Mucosa of descending colon (tissue), 3 donors: ENCODE results near the gene UGT1A7. TPM values are rescaled to one million over a fixed set of nuclear protein-coding genes. Genes with fewer than 3 reads are reported as not detected.
"Not testable (repeated sequence)": the region's sequence is repeated elsewhere in the genome, so short reads cannot be mapped to it uniquely, and the experiment has no call there.

Source experiments
- ATAC-seq: fragments of 200-7000 bp; cut with Tn5 transposase; one replicate; pipeline ENCODE4 v1.9.1; 2020; ENCODE audit warnings: mild to moderate bottlenecking, moderate library complexity
- DNase-seq, 3 donors: peaks; one replicate each; pipeline ENCODE4 v3.0.0-alpha.2; 2020
- H3K36me3 ChIP-seq: fragments of 200-600 bp; one replicate; pipeline ENCODE4 v1.8.0; 2021; ENCODE audit warnings: low read depth, mild to moderate bottlenecking
- H3K4me1 ChIP-seq: fragments of 200-600 bp; one replicate; pipeline ENCODE4 v1.8.0; 2021; ENCODE audit warnings: low read depth, mild to moderate bottlenecking
- H3K4me3 ChIP-seq: fragments of 200-600 bp; one replicate; pipeline ENCODE4 v1.8.0; 2021; ENCODE audit warnings: mild to moderate bottlenecking
- H3K9me3 ChIP-seq: fragments of 200-600 bp; one replicate; pipeline ENCODE4 v1.8.0; 2021; ENCODE audit warnings: mild to moderate bottlenecking
- intact Hi-C, 2 donors: fragments of 100-400 bp; cut with DNase I in 1 of 2; cut with micrococcal nuclease in 1 of 2; formaldehyde crosslinking; loops; one replicate each; pipeline versions ENCODE4 v1.11.0 to v1.11.1; 2022; cut with DNase I, micrococcal nuclease
- long read RNA-seq, 2 donors: library from polyadenylated mRNA; unstranded; transcript quantifications; one replicate each; pipeline ENCODE4 v2.0.0, GENCODE V29; 2019 to 2021
- total RNA-seq, 3 donors: library from RNA; stranded (reverse); fragmentation: NEBNext Ultra II Directional in 2 of 3; extraction: Animal tissue kit (Norgen Biotek cat#: 25700) in 2 of 3; gene quantifications; one replicate each; pipeline versions ENCODE4 v1.2.1 to v1.2.4, GENCODE V29; 2021 to 2023
- TF ChIP-seq, protein P1 (sequence below): fragments of 200-600 bp; IDR thresholded peaks from one replicate; pipeline ENCODE4 v1.8.0; 2022; ENCODE audit warnings: antibody characterized with exemption, mild to moderate bottlenecking
- donor health status: DM: no; HTN: no; CAD: no; lungs with moderate emphysema.
- donor health status: DM: no; HTN: no; CAD: no.
- donor health status: DM: no; HTN: yes; CAD: no.

Gene UGT1A7
- total RNA-seq: 10 to 100 TPM in 1 of 3 donors, 1 to 10 TPM in 2; 5.4 to 19.5 (median 5.9) TPM
- long read RNA-seq, donor 1: 0 reads
- long read RNA-seq, donor 2, partial matches to known transcripts: 0 of 5 reads
- long read RNA-seq, donor 2, other reads (novel, unspliced or antisense): 5 of 5 reads

DNA sequence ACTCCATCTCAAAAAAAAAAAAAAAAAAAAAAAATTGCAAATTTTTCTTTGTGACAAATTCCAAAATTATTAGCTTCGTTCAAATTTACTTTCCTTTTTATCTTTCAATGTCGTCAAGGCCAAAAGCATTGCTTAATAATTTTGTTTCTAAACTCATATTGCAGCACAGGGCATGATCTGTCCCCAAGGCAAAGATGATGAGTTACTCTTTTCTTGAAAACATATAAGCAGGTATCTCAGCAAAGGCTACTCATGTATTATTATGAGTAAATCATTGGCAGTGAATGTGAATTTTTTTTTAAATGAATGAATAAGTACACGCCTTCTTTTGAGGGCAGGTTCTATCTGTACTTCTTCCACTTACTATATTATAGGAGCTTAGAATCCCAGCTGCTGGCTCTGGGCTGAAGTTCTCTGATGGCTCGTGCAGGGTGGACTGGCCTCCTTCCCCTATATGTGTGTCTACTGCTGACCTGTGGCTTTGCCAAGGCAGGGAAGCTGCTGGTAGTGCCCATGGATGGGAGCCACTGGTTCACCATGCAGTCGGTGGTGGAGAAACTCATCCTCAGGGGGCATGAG, at the start of gene UGT1A7:
Gene UGT1A7 (plus strand): TSS at position 381 of the 579 bp plus-strand sequence. CDS start 37 bp downstream, at position 418.
- Histone ChIP-seq H3K4me3 (no peak within 1 kb of the TSS), H3K4me1 (peaks cover 9% of the 10 kb centered on the region), H3K9me3 (no peaks in the 10 kb centered on the region), H3K36me3 (no peaks in the 10 kb centered on the region)
- intact Hi-C loops: no loop called here
- ATAC-seq: no peak
- DNase-seq: no peak
- TF ChIP-seq, protein P1, sequence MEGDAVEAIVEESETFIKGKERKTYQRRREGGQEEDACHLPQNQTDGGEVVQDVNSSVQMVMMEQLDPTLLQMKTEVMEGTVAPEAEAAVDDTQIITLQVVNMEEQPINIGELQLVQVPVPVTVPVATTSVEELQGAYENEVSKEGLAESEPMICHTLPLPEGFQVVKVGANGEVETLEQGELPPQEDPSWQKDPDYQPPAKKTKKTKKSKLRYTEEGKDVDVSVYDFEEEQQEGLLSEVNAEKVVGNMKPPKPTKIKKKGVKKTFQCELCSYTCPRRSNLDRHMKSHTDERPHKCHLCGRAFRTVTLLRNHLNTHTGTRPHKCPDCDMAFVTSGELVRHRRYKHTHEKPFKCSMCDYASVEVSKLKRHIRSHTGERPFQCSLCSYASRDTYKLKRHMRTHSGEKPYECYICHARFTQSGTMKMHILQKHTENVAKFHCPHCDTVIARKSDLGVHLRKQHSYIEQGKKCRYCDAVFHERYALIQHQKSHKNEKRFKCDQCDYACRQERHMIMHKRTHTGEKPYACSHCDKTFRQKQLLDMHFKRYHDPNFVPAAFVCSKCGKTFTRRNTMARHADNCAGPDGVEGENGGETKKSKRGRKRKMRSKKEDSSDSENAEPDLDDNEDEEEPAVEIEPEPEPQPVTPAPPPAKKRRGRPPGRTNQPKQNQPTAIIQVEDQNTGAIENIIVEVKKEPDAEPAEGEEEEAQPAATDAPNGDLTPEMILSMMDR: no peak

DNA sequence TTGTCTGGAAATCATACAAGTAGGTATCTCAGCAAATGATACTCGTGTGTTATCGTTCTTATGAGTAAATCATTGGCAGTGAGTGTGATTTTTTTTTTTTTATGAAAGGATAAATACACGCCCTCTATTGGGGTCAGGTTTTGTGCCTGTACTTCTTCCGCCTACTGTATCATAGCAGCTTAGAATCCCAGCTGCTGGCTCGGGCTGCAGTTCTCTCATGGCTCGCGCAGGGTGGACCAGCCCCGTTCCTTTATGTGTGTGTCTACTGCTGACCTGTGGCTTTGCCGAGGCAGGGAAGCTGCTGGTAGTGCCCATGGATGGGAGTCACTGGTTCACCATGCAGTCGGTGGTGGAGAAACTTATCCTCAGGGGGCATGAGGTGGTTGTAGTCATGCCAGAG, 45.4 kb upstream of the UGT1A7 start, which contains the start of gene UGT1A10:
Gene UGT1A10 (plus strand): TSS at position 143 of the 400 bp plus-strand sequence. CDS start 75 bp downstream, at position 218.
- intact Hi-C loops, H3K36me3 ChIP-seq, H3K4me3 ChIP-seq, H3K9me3 ChIP-seq, H3K4me1 ChIP-seq: not testable (repeated sequence)
- ATAC-seq: peak; percentile 96
- peak; percentile 77 to 83 (median 78) for DNase-seq

DNA sequence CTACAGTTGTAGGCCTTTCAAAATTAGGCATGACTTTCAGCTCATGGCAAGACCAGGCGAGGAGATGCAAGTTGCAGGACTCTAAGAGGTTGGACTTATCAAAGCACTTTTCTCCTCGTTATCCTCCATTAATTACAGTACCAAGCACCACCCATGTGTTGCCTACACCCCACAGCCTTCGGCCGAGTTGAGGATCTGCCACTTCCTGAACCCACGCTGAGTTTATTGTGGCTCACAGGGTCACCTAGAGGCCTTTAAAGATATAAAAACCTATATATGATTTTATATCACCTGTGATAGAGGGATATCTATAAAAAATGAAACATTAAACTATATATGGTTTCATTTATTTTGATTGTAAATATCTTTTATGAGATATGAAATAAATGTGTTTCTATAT, 42.9 kb upstream of the UGT1A7 start:
- TF ChIP-seq, protein P1: no peak
- DNase-seq (peak; percentile 61 to 69 (median 69)), ATAC-seq (peak; percentile 82)
- intact Hi-C loops: no loop called here
- Histone ChIP-seq H3K36me3 (no peaks in the 10 kb centered on the region), H3K4me1 (peaks cover 5% of the 10 kb centered on the region), H3K9me3 (no peaks in the 10 kb centered on the region), H3K4me3 (no peak overlapping the region)

DNA sequence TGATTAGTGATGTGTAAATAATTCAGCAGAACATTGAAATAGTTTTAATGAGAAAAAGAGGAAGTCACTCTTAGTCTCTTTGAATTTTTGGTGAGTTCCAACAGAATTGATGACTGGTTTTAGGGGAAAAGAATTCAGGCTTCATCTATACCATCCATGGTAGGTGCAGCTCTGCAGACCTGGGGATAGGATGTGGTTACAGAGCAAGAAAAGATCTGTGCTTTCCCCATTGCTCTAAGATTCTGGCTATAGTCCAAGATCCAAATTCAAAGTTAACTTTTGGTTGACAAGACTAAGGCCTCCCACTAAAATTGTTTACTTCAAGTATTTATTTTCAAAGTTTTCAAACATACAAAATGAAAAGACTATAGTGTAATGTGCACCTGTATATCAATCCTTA, 41.8 kb upstream of the UGT1A7 start:
- TF ChIP-seq, protein P1: no peak
- H3K4me1 ChIP-seq: peaks cover 5% of the 10 kb centered on the region
- DNase-seq (no peak), ATAC-seq (no peak)
- intact Hi-C loops: no loop called here
- H3K9me3 ChIP-seq: no peaks in the 10 kb centered on the region
- H3K4me3 ChIP-seq: no peak overlapping the region
- no peaks in the 10 kb centered on the region for H3K36me3 ChIP-seq

DNA sequence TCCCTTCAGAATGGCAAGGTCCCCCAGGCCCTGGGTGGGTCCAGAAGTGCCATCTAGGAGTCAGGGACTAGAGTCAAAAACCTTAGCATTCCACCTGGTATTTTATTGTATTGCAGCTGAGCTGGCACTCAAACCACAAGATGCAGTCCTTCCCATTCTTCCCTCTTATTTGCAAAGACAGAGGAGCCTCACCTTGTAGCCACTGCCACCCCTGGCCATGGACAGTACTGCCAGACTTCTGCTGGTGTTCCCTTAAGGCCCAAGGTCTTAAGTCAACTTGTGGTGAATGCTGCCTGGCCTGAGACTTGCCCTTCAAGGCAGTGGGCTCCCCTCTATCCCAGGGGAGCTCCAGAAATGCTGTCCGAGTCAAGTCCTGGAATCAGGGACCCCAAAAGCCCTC, 38.6 kb upstream of the UGT1A7 start:
- ATAC-seq (peak; percentile 76), DNase-seq (peak in 2 of 3 donors; percentile 52 to 57)
- TF ChIP-seq, protein P1: no peak
- H3K4me1 ChIP-seq: no peaks in the 10 kb centered on the region
- no peaks in the 10 kb centered on the region for H3K36me3 ChIP-seq
- H3K4me3 ChIP-seq: no peak overlapping the region
- intact Hi-C loops: no loop called here
- peaks cover 18% of the 10 kb centered on the region for H3K9me3 ChIP-seq

DNA sequence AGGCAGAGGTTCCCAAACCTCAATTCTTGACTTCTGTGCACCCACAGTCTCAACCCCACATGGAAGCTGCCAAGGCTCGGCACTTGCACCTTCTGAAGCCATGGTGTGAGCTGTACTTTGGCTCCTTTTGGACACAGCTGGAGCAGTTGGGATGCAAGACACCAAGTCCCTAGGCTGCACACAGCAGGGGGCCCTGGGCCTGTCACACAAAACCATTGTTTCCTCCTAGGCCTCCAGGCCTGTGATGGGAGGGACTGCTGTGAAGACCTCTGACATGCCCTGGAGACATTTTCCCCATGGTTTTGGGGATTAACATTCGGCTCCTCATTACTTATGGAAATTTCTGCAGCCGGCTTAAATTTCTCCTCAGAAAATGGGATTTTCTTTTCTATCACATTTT, 35.7 kb upstream of the UGT1A7 start:
- H3K4me3 ChIP-seq, intact Hi-C loops, DNase-seq, ATAC-seq, H3K36me3 ChIP-seq: not testable (repeated sequence)
- Histone ChIP-seq H3K9me3 (peaks cover 18% of the 10 kb centered on the region), H3K4me1 (peaks cover 10% of the 10 kb centered on the region)
